ENCODE results near the gene NEDD4.

Gene NEDD4

DNA sequence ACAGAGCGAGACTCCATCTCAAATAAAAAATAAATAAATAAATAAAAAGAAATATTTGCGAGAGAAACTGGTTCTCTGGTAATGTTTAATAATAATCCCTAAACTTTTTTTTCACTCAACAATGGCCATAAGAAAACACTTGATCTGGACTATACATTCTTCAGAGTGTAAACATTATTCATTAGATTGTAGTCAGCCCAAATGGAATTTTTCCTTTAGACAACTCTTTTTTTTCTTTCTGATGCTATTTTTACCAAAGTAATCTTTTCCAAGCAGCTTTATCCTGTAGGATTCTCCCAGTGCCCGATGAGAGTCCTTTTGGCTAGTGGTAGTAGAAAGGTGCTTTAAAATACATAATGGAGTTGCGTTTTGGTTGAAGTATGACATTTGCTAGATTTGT lies 90.4 kb downstream of the NEDD4 start:
- POLR2A ChIA-PET: no interaction called here
- TF ChIP-seq, protein P1, sequence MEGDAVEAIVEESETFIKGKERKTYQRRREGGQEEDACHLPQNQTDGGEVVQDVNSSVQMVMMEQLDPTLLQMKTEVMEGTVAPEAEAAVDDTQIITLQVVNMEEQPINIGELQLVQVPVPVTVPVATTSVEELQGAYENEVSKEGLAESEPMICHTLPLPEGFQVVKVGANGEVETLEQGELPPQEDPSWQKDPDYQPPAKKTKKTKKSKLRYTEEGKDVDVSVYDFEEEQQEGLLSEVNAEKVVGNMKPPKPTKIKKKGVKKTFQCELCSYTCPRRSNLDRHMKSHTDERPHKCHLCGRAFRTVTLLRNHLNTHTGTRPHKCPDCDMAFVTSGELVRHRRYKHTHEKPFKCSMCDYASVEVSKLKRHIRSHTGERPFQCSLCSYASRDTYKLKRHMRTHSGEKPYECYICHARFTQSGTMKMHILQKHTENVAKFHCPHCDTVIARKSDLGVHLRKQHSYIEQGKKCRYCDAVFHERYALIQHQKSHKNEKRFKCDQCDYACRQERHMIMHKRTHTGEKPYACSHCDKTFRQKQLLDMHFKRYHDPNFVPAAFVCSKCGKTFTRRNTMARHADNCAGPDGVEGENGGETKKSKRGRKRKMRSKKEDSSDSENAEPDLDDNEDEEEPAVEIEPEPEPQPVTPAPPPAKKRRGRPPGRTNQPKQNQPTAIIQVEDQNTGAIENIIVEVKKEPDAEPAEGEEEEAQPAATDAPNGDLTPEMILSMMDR (IDR thresholded peaks at IDR 0.05; ENCODE audit: control extremely low read depth, extremely low read depth, low read depth, missing control alignments): no peak
- CTCF ChIA-PET: no interaction called here
- no peak for DNase-seq (ENCODE audit: extremely low spot score)

DNA sequence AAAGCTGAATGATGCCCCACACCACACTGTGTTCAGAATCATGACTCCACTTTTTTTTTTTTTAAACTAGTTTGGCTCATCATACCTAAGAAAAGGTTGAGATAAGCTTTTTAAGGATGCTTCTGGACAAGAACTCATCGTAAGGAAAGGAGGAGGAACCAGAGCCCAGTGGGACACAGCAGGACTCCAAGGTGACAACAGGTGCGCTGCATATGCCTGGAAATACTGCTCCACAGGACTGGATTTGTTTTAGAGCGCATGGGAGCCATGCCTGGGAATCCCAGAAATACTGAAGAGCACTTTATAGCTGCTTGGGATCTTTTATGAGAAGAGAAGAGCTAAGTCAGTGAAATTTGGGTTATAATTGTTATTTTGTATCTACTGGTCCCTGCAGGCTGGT lies 93.4 kb downstream of the NEDD4 start:
- TF ChIP-seq, protein P1 (IDR thresholded peaks at IDR 0.05; ENCODE audit: control extremely low read depth, extremely low read depth, low read depth, missing control alignments): no peak
- no peak for DNase-seq (ENCODE audit: extremely low spot score)
- CTCF ChIA-PET: interaction anchor here (0.9 to 4.3 kb wide), 10 partner anchors 8 to 253 kb away, joined by 3 to 10 read pairs (median 3); no protein-coding TSS in a partner anchor
- POLR2A ChIA-PET: no interaction called here

DNA sequence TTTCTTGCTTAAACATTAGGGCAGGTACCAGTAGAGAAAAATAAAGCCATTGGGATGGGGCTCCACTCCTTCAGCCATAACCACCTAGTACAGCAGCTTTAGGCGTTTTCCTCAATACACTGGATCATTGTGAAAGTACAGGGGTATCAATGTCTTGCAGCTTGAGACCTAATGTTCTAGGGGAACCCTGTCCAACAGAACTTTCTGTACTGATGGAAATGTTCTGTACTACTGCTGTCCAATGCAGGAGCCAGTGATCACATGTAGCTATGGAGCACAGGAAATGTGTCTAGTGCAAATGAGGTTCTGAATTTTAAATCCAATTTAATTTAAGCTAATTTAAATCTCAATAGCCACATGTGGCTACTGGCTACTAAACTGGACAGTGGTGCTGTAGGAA lies 93.9 kb downstream of the NEDD4 start:
- ChIA-PET POLR2A (no interaction called here), CTCF (interaction anchor here (0.9 to 4.3 kb wide), 9 partner anchors 8 to 252 kb away, joined by 3 to 10 read pairs (median 3); no protein-coding TSS in a partner anchor)
- TF ChIP-seq, protein P1 (IDR thresholded peaks at IDR 0.05; ENCODE audit: control extremely low read depth, extremely low read depth, low read depth, missing control alignments): no peak
- DNase-seq (ENCODE audit: extremely low spot score): no peak

DNA sequence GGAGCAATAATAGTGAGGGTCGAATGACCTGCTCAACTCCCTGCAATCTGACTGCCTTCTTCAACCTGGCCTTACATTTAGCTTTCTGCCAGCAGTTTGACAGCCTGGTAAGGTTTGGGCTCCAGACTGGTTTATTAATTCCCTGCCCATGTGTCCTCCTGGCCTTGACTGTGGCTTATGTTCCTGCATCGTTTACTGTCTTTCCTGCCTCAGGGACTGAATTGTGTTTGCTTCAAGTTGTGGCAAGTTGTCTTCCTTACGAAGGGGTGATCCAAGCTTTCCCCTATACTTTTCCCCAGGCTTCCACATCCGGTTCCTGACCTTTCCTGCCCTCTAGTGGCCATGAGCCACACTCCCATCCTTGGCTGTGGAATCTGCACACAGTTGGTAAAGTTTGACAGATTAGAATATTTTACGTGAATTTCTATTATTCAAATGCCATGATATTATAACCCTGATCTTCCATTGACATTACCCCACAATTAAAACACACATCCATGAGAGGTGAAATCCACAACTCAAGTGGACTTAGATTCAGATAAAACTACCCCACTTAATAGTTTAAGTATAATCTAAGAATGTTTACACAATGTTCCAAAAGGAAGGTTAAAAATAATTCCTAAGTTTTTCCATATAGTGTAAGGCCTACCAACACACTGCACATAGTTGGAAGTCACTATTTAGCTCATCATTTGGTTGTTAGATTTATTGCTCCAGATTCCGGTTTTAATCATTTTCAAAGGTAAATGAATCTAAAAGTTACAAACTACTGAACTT lies 95.7 kb downstream of the NEDD4 start:
- DNase-seq (ENCODE audit: extremely low spot score): peak; percentile 32

DNA sequence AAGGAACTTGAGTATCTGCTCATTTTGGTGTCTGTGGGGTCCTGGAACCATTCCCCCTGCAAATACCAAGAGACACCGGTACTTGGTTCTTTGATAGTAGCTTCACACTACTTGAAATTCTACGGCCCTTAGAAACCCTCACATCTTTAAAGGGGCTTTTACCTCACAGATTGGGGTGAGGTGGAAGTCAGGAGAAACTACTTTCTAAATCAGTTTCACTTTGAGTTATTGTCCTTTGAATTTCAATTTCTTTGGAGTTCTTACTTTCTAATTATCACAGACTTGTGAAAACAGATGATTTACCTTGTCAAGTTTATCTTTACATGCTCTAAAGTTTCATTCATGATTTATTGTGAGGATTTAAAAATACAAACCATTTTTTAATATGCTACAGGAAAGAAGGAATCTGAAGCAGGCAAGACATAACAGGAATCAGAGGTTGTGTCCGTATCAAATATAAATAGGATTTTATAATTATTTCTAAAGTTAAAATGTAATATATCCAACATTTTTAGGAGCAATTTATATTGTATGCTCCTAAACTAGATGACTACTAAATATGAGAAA lies 98.9 kb downstream of the NEDD4 start:
- POLR2A ChIA-PET: no interaction called here
- TF ChIP-seq, protein P1 (IDR thresholded peaks at IDR 0.05; ENCODE audit: control extremely low read depth, extremely low read depth, low read depth, missing control alignments): no peak
- peak; percentile 15 for DNase-seq (ENCODE audit: extremely low spot score)
- CTCF ChIA-PET: interaction anchor here (1.2 to 1.5 kb wide), 2 partner anchors 14 to 35 kb away, joined by 3 read pairs; no protein-coding TSS in a partner anchor

More for the DNA sequence above, 95.7 kb downstream of the NEDD4 start:
- ChIA-PET POLR2A (no interaction called here), CTCF (interaction anchor here (0.7 to 4.3 kb wide), 11 partner anchors 7 to 532 kb away, joined by 3 to 21 read pairs (median 4); no protein-coding TSS in a partner anchor)
- TF ChIP-seq, protein P1 (IDR thresholded peaks at IDR 0.05; ENCODE audit: control extremely low read depth, extremely low read depth, low read depth, missing control alignments): peak; percentile 78

DNA sequence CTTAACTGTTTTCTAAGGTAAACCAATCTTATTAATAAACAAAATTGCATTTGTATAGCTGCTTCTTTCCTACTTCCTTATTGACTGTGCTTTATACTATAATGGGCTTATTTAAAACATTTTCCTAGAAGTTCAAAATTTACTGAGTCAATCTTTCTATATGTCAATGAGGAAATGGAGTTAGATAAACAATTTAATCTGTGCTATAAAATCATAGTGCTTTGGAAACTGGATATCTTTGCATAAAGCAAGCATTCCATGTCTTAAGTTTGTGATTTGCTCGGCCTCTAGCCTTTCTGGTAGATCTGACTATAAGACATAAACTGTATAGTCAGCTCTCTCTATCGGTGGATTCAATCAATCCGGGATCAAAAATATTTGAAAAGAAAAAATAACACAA lies 99.6 kb downstream of the NEDD4 start:
- CTCF ChIA-PET: interaction anchor here (1.5 kb wide), 1 partner anchor 34 kb away, joined by 3 read pairs; no protein-coding TSS in a partner anchor
- DNase-seq (ENCODE audit: extremely low spot score): no peak
- POLR2A ChIA-PET: no interaction called here
- TF ChIP-seq, protein P1 (IDR thresholded peaks at IDR 0.05; ENCODE audit: control extremely low read depth, extremely low read depth, low read depth, missing control alignments): no peak
